HG03575 (cell line): Measurements from ENCODE around the gene BRINP2.

Source experiments
- ATAC-seq: cut with Tn5 transposase; IDR thresholded peaks from one replicate; pipeline ENCODE4 v1.9.1; 2021; ENCODE audit not compliant: unreplicated experiment, insufficient number of reproducible peaks, low FRiP score; ENCODE audit errors: extremely low read depth

The BRINP2 gene

GRCh38 chr1:177162243-177162642, 8.5 kb upstream of the BRINP2 start:
- no peak for ATAC-seq

GRCh38 chr1:177163844-177164379, 6.8 kb upstream of the BRINP2 start:
- ATAC-seq: no peak

- ATAC-seq: no peak
Measured at GRCh38 chr1:177164380-177165068, 6.2 kb upstream of the BRINP2 start, which contains the start of gene ASTN1. Gene ASTN1 (minus strand): TSS chr1:177164712. CDS start chr1:177164676, 36 bp downstream.

GRCh38 chr1:177165069-177165439, 5.7 kb upstream of the BRINP2 start:
- ATAC-seq: no peak

GRCh38 chr1:177171536-177172123, 872 bp downstream of the BRINP2 start:
- no peak for ATAC-seq

GRCh38 chr1:177172272-177172671, 1.5 kb downstream of the BRINP2 start:
- no peak for ATAC-seq

GRCh38 chr1:177172866-177173265, 2.1 kb downstream of the BRINP2 start:
- ATAC-seq: no peak

- ATAC-seq: no peak
Measured at GRCh38 chr1:177173976-177174375, 3.2 kb downstream of the BRINP2 start.

- ATAC-seq: no peak
Measured at GRCh38 chr1:177174921-177175634, 4.3 kb downstream of the BRINP2 start.

- no peak for ATAC-seq
Measured at GRCh38 chr1:177181280-177181630, 10.5 kb downstream of the BRINP2 start.

- peak; percentile 66 for ATAC-seq
Measured at GRCh38 chr1:177181631-177182291, 11.0 kb downstream of the BRINP2 start.

- no peak for ATAC-seq
Measured at GRCh38 chr1:177183836-177184235, 13.1 kb downstream of the BRINP2 start.

GRCh38 chr1:177185209-177185608, 14.5 kb downstream of the BRINP2 start:
- ATAC-seq: no peak

GRCh38 chr1:177186639-177187038, 15.9 kb downstream of the BRINP2 start:
- ATAC-seq: no peak

- no peak for ATAC-seq
Measured at GRCh38 chr1:177190308-177190970, 19.7 kb downstream of the BRINP2 start.

GRCh38 chr1:177198243-177198642, 27.5 kb downstream of the BRINP2 start:
- no peak for ATAC-seq

GRCh38 chr1:177200290-177200689, 29.5 kb downstream of the BRINP2 start:
- no peak for ATAC-seq

GRCh38 chr1:177206831-177207355, 36.1 kb downstream of the BRINP2 start:
- ATAC-seq: no peak

- no peak for ATAC-seq
Measured at GRCh38 chr1:177208920-177209319, 38.2 kb downstream of the BRINP2 start.
